A673 (cell line): Measurements from ENCODE around the gene DPF3.

Experiments
- CTCF ChIP-seq: fragments of 300-800, 200-600 bp; sonication (generic); conservative IDR thresholded peaks from 2 replicates; pipeline ENCODE4 v1.5.1; 2017; ENCODE audit warnings: low read depth, mild to moderate bottlenecking, antibody characterized with exemption, low read length, moderate library complexity, mixed read lengths
- EZH2 ChIP-seq: fragments of 200-600 bp; sonication (generic); IDR thresholded peaks from 2 replicates; pipeline ENCODE4 v1.6.1; 2017; ENCODE audit warnings: borderline replicate concordance, low read depth, mild to moderate bottlenecking, mixed read lengths, antibody characterized with exemption, low read length; ENCODE audit not compliant: poor library complexity, severe bottlenecking

- no peak for TF ChIP-seq CTCF
- no peak for TF ChIP-seq EZH2
Observed at GRCh38 chr14:72801836-72802587, 91.9 kb downstream of the DPF3 start.
